H1 (cell line): ENCODE data around the gene ARSK. TPM values are rescaled to one million over a fixed set of nuclear protein-coding genes. Genes with fewer than 3 reads are reported as not detected.

Experiments
- ASH2L ChIP-seq: fragments of 200-600, 300-600 bp; sonication (generic); IDR thresholded peaks from one replicate; pipeline ENCODE4 v1.7.1; 2017; ENCODE audit warnings: low read length
- BCL11A ChIP-seq, 2 experiments: IDR thresholded peaks; one replicate each; pipeline ENCODE4 v1.6.1; 2011; ENCODE audit warnings: low read depth in 2 of 2, low read length in 2 of 2, mild to moderate bottlenecking in 2 of 2
- BRCA1 ChIP-seq: IDR thresholded peaks from 2 replicates; pipeline ENCODE4 v1.6.1; 2012; ENCODE audit warnings: low read depth, low read length, improper control_type of control experiment
- GTF2F1 ChIP-seq: IDR thresholded peaks from 2 replicates; pipeline ENCODE4 v1.6.1; 2012; ENCODE audit warnings: low read depth, low read length, improper control_type of control experiment, borderline replicate concordance
- JUND ChIP-seq: IDR thresholded peaks from 2 replicates; pipeline ENCODE4 v1.6.1; 2011; ENCODE audit warnings: mild to moderate bottlenecking, improper control_type of control experiment, low read length
- RAD21 ChIP-seq, 2 experiments: IDR thresholded peaks in 1 of 2; conservative IDR thresholded peaks in 1 of 2; 2 replicates each; pipeline ENCODE4 v1.6.1; 2011; ENCODE audit warnings: low read depth in 2 of 2, low read length in 2 of 2, improper control_type of control experiment in 1 of 2, inconsistent platforms in 1 of 2, mild to moderate bottlenecking in 1 of 2, moderate library complexity in 1 of 2
- SIN3A ChIP-seq, 2 experiments: IDR thresholded peaks in 1 of 2; conservative IDR thresholded peaks in 1 of 2; 2 replicates each; pipeline ENCODE4 v1.6.1; 2011 to 2012; ENCODE audit warnings: low read length in 2 of 2, improper control_type of control experiment in 1 of 2, low read depth in 1 of 2, mild to moderate bottlenecking in 1 of 2
- SIX5 ChIP-seq: IDR thresholded peaks from 2 replicates; pipeline ENCODE4 v1.6.1; 2011; ENCODE audit warnings: mild to moderate bottlenecking, low read depth, low read length
- TAF7 ChIP-seq: optimal IDR thresholded peaks from 2 replicates; pipeline ENCODE3; 2011; ENCODE audit warnings: low read depth, mild to moderate bottlenecking, inconsistent platforms, low read length, moderate library complexity, borderline replicate concordance
- polyA plus RNA-seq, 7 experiments: library from polyadenylated mRNA; depleted of rRNA in 3 of 7; stranded (reverse) in 5 of 7; unstranded in 2 of 7; fragments of >200 nt in 5 of 7; fragments of 200-250 nt in 2 of 7; gene quantifications; 1 replicate in 5 of 7; 2 replicates in 1 of 7; 4 replicates in 1 of 7; pipeline versions ENCODE4 v1.2.1 to v1.2.3, GENCODE V29; 2011 to 2013; ENCODE audit warnings: missing spikeins in 2 of 7, mixed read lengths in 2 of 7
- total RNA-seq: library from RNA; stranded (reverse); fragmentation: NEBNext Ultra II Directional; extraction: Animal tissue kit (Norgen Biotek cat#: 25700); gene quantifications from 2 replicates; pipeline ENCODE4 v1.2.1, GENCODE V29; 2021

ARSK gene
- total and polyA plus RNA-seq, 2 of the 8 experiments (the other 6 are each of a cell fraction or from before 2014, with no cell fraction given): 8.4 to 14.1 TPM

DNA sequence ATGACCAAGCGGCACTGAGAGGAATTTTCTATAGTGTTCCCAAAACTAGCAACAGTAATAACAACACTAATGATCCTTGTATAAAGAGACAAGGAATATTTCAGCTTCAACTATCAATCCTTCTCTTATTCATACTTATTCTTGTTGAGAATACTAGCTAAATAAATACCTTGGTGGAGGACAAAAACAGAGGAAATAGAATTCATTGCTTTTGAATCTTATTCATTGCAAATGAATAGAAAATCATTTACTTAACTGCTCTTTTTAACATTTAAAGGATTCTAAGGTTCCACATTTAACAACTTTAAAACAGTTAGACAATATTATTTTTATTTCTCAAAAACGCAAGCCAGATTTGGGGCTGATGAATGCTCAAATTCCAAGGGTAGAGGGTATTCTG lies 22.5 kb upstream of the ARSK start (continued):
- TF ChIP-seq RAD21 (IDR thresholded peaks at IDR 0.05 in 1 of 2, conservative IDR thresholded peaks at IDR 0.05 in 1 of 2; ENCODE audit: low read depth in 2 of 2, low read length in 2 of 2) (no peak), JUND (no peak), SIX5 (no peak), BCL11A (IDR thresholded peaks at IDR 0.05; ENCODE audit: low read depth in 2 of 2, low read length in 2 of 2) (no peak), BRCA1 (no peak), ASH2L (no peak), TAF7 (no peak), GTF2F1 (no peak), SIN3A (conservative IDR thresholded peaks at IDR 0.05 in 1 of 2, IDR thresholded peaks at IDR 0.05 in 1 of 2; ENCODE audit: low read depth in 1 of 2, low read length in 2 of 2) (no peak)
- TF ChIP-seq, all 59 proteins: peak for 0
